Subcutaneous preadipocyte (primary cell): ENCODE results near the gene ARPC1A. TPM values are rescaled to one million over a fixed set of nuclear protein-coding genes. Genes with fewer than 3 reads are reported as not detected.

Experiments used
- total RNA-seq: library from RNA; depleted of rRNA; stranded (reverse); fragments of >200 nt; gene quantifications from 2 replicates; pipeline ENCODE4 v1.2.3, GENCODE V29; 2012

ARPC1A gene
- total RNA-seq = 248 and 279 TPM in 2 replicates

GRCh38 chr7:99325592-99326407, at the start of gene ARPC1A:
Gene ARPC1A (plus strand): TSS chr7:99325898. CDS start chr7:99333354, 7,456 bp downstream.

GRCh38 chr7:99374111-99375064, 48.7 kb downstream of the ARPC1A start, which contains the start of gene ARPC1B:
Gene ARPC1B (plus strand): TSS chr7:99374730. CDS start chr7:99385715, 10,985 bp downstream.

GRCh38 chr7:99408379-99409191, 82.9 kb downstream of the ARPC1A start, which contains the start of the genes BUD31 and PDAP1:
Gene BUD31 (plus strand): TSS chr7:99408969. CDS start chr7:99411093, 2,124 bp downstream.
Gene PDAP1 (minus strand): TSS chr7:99408597. CDS start chr7:99408548, 49 bp downstream.

Other genes with a start within 250 kb of the ARPC1A start
- gene SMURF1, start 181.8 kb upstream of the ARPC1A start, total RNA-seq = 13.6 and 30.9 TPM in 2 replicates
- not detected in 2 replicates for gene KPNA7, start 117.8 kb upstream of the ARPC1A start, total RNA-seq
- gene MYH16, start 53.1 kb upstream of the ARPC1A start, total RNA-seq = not detected in 2 replicates
- gene ARPC1B, start 48.8 kb downstream of the ARPC1A start, total RNA-seq = 311 and 344 TPM in 2 replicates
- gene PDAP1, start 82.7 kb downstream of the ARPC1A start, total RNA-seq = 39.7 and 40.3 TPM in 2 replicates
- gene BUD31, start 83.1 kb downstream of the ARPC1A start, total RNA-seq = 78.8 and 101 TPM in 2 replicates
- 7.0 and 8.6 TPM in 2 replicates for gene PTCD1, start 112.9 kb downstream of the ARPC1A start, total RNA-seq
- 31.6 and 46.7 TPM in 2 replicates for gene CPSF4, start 113.0 kb downstream of the ARPC1A start, total RNA-seq
- gene ATP5MF, start 140.3 kb downstream of the ARPC1A start, total RNA-seq = 325 and 566 TPM in 2 replicates
- gene ZNF789, start 147.0 kb downstream of the ARPC1A start, total RNA-seq = 6.6 and 6.8 TPM in 2 replicates
- 19.5 and 27.2 TPM in 2 replicates for gene ZNF394, start 174.4 kb downstream of the ARPC1A start, total RNA-seq
- 8.8 and 13.1 TPM in 2 replicates for gene ZKSCAN5, start 178.8 kb downstream of the ARPC1A start, total RNA-seq
- 6.6 and 7.2 TPM in 2 replicates for gene FAM200A, start 226.2 kb downstream of the ARPC1A start, total RNA-seq
- gene ZNF655, start 232.7 kb downstream of the ARPC1A start, total RNA-seq = 55.5 and 71.0 TPM in 2 replicates